OCI-LY1 (cell line): ENCODE data around the gene SH3RF3.

Experiments
- H2AFZ ChIP-seq: fragments of 200-600 bp; sonication (generic), shearing (Covaris generic); 2 replicates; pipeline ENCODE4 v1.6.0; 2014; ENCODE audit warnings: antibody characterized with exemption, mild to moderate bottlenecking, low read length
- H3F3A ChIP-seq: fragments of 200-600 bp; sonication (generic), shearing (Covaris generic); 2 replicates; pipeline ENCODE4 v1.6.0; 2014; ENCODE audit warnings: mild to moderate bottlenecking, antibody characterized with exemption, low read length, moderate library complexity; ENCODE audit not compliant: insufficient read depth
- H3K27ac ChIP-seq: fragments of 200-600 bp; sonication (generic); 2 replicates; pipeline ENCODE4 v1.5.1; 2014; ENCODE audit warnings: low read length, mixed run types, mild to moderate bottlenecking, low read depth; ENCODE audit not compliant: poor library complexity, severe bottlenecking
- H3K27me3 ChIP-seq: fragments of 200-600 bp; sonication (generic); 2 replicates; pipeline ENCODE4 v1.6.0; 2014; ENCODE audit warnings: antibody characterized with exemption, mild to moderate bottlenecking, low read length, moderate library complexity; ENCODE audit not compliant: insufficient read depth
- H3K36me3 ChIP-seq: fragments of 200-600 bp; sonication (generic); 2 replicates; pipeline ENCODE4 v1.6.1; 2014; ENCODE audit warnings: mild to moderate bottlenecking, antibody characterized with exemption, low read length, moderate library complexity, mixed read lengths; ENCODE audit not compliant: insufficient read depth
- H3K4me1 ChIP-seq: fragments of 200-600 bp; sonication (generic); 2 replicates; pipeline ENCODE4 v1.5.1; 2014; ENCODE audit warnings: mild to moderate bottlenecking, low read length, moderate library complexity; ENCODE audit not compliant: insufficient read depth, severe bottlenecking
- H3K4me2 ChIP-seq: fragments of 200-600 bp; sonication (generic), shearing (Covaris generic); 2 replicates; pipeline ENCODE4 v1.6.1; 2014; ENCODE audit warnings: low read length
- H3K4me3 ChIP-seq: fragments of 200-600 bp; sonication (generic); 2 replicates; pipeline ENCODE4 v1.5.1; 2014; ENCODE audit warnings: low read length, low read depth, mild to moderate bottlenecking, mixed read lengths; ENCODE audit not compliant: poor library complexity, severe bottlenecking
- H3K79me2 ChIP-seq: fragments of 200-600 bp; shearing (Covaris generic); 2 replicates; pipeline ENCODE4 v1.6.1; 2016; ENCODE audit warnings: mixed run types, low read length, mixed read lengths; ENCODE audit not compliant: insufficient read depth
- H3K9ac ChIP-seq: fragments of 200-600 bp; sonication (generic), shearing (Covaris generic); 2 replicates; pipeline ENCODE4 v1.6.1; 2014; ENCODE audit warnings: mild to moderate bottlenecking, low read length, mixed read lengths
- H3K9me2 ChIP-seq: fragments of 200-600 bp; sonication (generic), shearing (Covaris generic); 2 replicates; pipeline ENCODE4 v1.6.1; 2014; ENCODE audit warnings: low read depth, mild to moderate bottlenecking, low read length, mixed read lengths
- H3K9me3 ChIP-seq: fragments of 200-600 bp; shearing (Covaris generic); 2 replicates; pipeline ENCODE4 v1.6.1; 2014; ENCODE audit warnings: low read length, mixed read lengths
- H4K20me1 ChIP-seq: fragments of 200-600 bp; sonication (generic), shearing (Covaris generic); 2 replicates; pipeline ENCODE4 v1.6.0; 2016; ENCODE audit warnings: mild to moderate bottlenecking, low read length; ENCODE audit not compliant: insufficient read depth
- CTCF ChIP-seq: fragments of 200-600 bp; sonication (generic), shearing (Covaris generic); IDR thresholded peaks from 2 replicates; pipeline ENCODE4 v1.5.1; 2017; ENCODE audit warnings: mild to moderate bottlenecking, antibody characterized with exemption, low read length, moderate library complexity, mixed read lengths
- EZH2 ChIP-seq: fragments of 200-600 bp; sonication (generic), shearing (Covaris generic); IDR thresholded peaks from 2 replicates; pipeline ENCODE4 v1.8.0; 2017; ENCODE audit warnings: borderline replicate concordance, mixed run types, mild to moderate bottlenecking, antibody characterized with exemption, low read length, moderate library complexity, mixed read lengths

The SH3RF3 gene

GRCh38 chr2:109282360-109282759, 153.4 kb downstream of the SH3RF3 start:
- no peaks in the 10 kb centered on the region for H3K9me3 ChIP-seq
- no peak for TF ChIP-seq CTCF
- no peak for TF ChIP-seq EZH2
- H4K20me1 ChIP-seq: no peaks in the 10 kb centered on the region

GRCh38 chr2:109282865-109283264, 153.9 kb downstream of the SH3RF3 start:
- Histone ChIP-seq H3K9ac (no peak overlapping the region), H3K9me2 (no peaks in the 10 kb centered on the region), H2AFZ (no peak overlapping the region), H3K4me2 (no peak overlapping the region), H3K79me2 (no peaks in the 10 kb centered on the region), H3F3A (no peaks in the 10 kb centered on the region), H3K27me3 (no peaks in the 10 kb centered on the region), H3K27ac (no peak overlapping the region), H3K36me3 (no peaks in the 10 kb centered on the region), H3K4me3 (no peak overlapping the region), H3K9me3 (no peaks in the 10 kb centered on the region), H3K4me1 (no peaks in the 10 kb centered on the region), H4K20me1 (no peaks in the 10 kb centered on the region)
- TF ChIP-seq EZH2 (no peak), CTCF (no peak)

More at GRCh38 chr2:109282360-109282759, 153.4 kb downstream of the SH3RF3 start:
- Histone ChIP-seq H3K4me3 (no peak overlapping the region), H3K27me3 (no peaks in the 10 kb centered on the region), H3K79me2 (no peaks in the 10 kb centered on the region), H3K27ac (no peak overlapping the region), H3F3A (no peaks in the 10 kb centered on the region), H3K4me2 (no peak overlapping the region), H3K9ac (no peak overlapping the region), H3K4me1 (no peaks in the 10 kb centered on the region), H3K36me3 (no peaks in the 10 kb centered on the region), H3K9me2 (no peaks in the 10 kb centered on the region), H2AFZ (no peak overlapping the region)

DNA sequence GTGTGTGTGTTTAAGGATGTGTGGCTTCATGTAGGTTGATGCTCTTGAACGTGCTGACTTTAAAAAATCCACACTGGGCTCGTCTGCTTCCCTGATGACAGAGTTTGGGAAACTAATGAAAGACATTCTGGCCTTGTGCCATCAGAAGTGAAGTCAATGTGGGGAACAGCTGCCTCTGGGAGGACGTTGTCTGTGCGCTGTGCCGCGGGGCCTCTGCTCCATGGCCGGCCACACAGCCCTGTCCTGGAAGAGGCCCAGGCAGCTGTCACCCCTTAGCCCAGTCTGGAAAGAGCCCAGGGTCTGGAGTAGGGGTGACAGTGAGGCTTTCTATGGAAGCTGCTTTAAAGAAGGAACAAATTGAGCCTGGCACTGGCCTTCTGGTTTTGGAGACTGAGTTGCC, 155.8 kb downstream of the SH3RF3 start:
- no peak overlapping the region for H2AFZ ChIP-seq
- H4K20me1 ChIP-seq: no peaks in the 10 kb centered on the region
- H3K9me2 ChIP-seq: no peaks in the 10 kb centered on the region
- TF ChIP-seq EZH2 (no peak), CTCF (no peak)
- no peak overlapping the region for H3K4me2 ChIP-seq
- no peak overlapping the region for H3K4me3 ChIP-seq
- H3K27me3 ChIP-seq: peaks cover 3% of the 10 kb centered on the region; the same call in 1 of the 2 replicates
- H3K36me3 ChIP-seq: no peaks in the 10 kb centered on the region
- no peaks in the 10 kb centered on the region for H3K79me2 ChIP-seq
- no peak overlapping the region for H3K9ac ChIP-seq
- H3K4me1 ChIP-seq: no peaks in the 10 kb centered on the region
- H3K27ac ChIP-seq: no peak overlapping the region
- H3F3A ChIP-seq: no peaks in the 10 kb centered on the region
- no peaks in the 10 kb centered on the region for H3K9me3 ChIP-seq
